Measurements from ENCODE around the gene RHBDF2.

DNA sequence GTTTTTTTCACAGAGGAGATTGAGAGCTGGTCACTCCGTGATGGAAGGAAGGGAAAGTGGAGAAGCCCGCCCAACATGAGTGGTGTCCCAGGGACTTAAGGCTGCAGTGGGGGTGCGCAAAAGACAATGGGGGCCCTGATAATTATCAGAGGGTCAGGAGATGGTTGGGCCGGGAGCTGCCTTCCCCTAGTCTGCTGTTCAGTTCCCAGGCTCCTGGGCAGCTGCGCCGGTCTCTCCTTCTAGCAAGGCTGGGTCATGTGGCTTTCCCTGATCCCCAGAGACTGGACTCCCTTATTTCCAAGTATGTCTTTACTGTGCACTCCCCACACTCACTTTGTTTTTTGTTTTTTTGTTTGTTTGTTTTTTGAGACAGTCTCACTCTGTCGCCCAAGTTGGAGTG, 20.0 kb upstream of the RHBDF2 start:
- TF ChIP-seq, protein P1, sequence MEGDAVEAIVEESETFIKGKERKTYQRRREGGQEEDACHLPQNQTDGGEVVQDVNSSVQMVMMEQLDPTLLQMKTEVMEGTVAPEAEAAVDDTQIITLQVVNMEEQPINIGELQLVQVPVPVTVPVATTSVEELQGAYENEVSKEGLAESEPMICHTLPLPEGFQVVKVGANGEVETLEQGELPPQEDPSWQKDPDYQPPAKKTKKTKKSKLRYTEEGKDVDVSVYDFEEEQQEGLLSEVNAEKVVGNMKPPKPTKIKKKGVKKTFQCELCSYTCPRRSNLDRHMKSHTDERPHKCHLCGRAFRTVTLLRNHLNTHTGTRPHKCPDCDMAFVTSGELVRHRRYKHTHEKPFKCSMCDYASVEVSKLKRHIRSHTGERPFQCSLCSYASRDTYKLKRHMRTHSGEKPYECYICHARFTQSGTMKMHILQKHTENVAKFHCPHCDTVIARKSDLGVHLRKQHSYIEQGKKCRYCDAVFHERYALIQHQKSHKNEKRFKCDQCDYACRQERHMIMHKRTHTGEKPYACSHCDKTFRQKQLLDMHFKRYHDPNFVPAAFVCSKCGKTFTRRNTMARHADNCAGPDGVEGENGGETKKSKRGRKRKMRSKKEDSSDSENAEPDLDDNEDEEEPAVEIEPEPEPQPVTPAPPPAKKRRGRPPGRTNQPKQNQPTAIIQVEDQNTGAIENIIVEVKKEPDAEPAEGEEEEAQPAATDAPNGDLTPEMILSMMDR (IDR thresholded peaks at IDR 0.05), result no peak
- TF ChIP-seq POLR2A (IDR thresholded peaks at IDR 0.05), result no peak
